HG03045 (cell line): ENCODE measurements around the gene KDM8.
"Not testable (repeated sequence)": the region's sequence is repeated elsewhere in the genome, so short reads cannot be mapped to it uniquely, and the experiment has no call there.

ENCODE experiments used
- ATAC-seq: cut with Tn5 transposase; IDR thresholded peaks from one replicate; pipeline ENCODE4 v1.9.1; 2021; ENCODE audit warnings: mild to moderate bottlenecking, moderate library complexity; ENCODE audit not compliant: unreplicated experiment

KDM8 gene

DNA sequence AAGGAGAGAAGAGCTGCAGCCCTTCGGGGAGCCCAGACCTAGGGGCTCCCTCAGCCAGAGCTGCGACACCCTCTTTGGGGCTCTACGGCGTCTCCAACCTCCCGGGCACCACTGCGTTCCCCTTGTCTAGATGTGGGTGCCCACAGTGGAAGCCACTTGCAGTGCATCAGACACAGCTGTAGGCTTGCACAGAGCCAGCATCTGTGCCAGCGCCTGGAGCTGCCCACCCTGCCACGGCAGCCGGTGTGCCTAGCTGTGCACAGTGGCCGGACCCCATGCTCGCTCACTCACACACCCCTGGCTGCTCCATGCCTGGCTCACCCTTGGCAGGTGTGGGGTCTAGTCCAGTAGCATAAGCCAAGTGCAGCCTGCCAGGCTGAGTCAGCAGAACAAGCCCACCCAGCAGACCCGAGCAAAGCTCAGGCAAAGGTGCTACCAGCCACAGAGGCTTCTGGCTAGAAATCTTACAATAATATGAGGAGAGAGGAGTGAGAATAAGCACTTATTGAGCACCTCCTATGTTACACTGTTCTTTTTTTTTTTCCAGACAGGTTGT lies 12.9 kb upstream of the KDM8 start:
- no peak for ATAC-seq

DNA sequence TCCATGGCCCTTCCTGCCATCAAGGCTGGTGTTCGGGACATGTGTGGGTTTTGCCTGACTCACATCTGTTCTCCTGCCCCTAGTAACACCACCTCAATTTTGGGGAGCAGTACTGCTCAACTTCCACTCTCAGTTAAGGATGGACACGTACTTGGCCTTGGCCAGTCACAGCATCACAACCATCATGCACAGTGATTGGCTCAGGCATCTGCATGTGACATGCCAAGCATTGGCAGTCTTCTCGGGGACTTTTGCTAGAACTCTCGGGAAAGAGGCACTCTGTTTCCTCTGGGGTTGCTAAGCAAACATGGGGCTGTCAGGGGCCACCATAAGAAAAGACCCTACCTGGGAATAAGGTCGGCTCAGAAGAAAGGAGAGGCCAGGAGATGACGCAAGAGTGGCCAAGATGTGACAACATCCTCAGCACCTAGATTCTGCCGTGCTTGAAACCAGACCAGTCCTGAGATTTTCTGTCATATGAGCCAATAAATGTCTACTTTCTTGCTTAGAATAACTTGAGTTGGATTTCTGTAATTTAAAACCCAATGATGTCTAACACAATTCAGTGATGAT lies 11.9 kb upstream of the KDM8 start:
- no peak for ATAC-seq

- no peak for ATAC-seq
These were observed 9.9 kb upstream of the KDM8 start for GRCh38 chr16:27193300-27193990.

DNA sequence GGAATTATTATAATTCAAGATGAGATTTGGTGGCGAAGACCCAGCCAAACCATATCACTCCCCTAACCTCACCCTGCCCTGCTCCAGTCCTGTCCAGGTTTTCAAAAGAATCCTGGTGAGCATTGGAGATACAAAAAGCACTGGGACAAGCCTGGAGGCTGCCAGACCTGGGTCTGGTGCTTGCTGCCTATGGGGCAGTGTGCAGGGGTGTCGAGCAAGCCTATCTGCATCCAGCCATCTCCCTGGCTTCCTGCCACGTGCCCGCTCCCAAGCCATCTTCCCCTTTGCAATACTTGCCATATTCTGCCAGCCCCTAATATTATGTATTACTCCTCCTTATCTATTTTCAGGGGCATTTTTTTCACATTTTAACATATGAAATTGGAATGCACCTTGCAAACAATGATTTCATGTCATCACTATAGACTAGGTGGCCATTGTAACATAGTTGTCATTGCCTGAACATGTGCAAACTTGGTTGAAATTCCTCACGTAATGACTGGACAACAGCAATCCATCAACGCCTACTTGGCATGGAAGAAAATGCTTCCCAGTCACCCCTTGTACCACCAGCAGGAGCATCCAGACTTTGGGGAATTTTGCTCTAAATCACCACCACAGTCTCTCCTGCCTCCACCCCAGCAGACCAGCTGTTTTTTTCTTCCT lies 8.1 kb upstream of the KDM8 start:
- no peak for ATAC-seq

- no peak for ATAC-seq
These were observed 7.3 kb upstream of the KDM8 start for GRCh38 chr16:27195941-27196595.

GRCh38 chr16:27197004-27197403 lies 6.3 kb upstream of the KDM8 start:
- no peak for ATAC-seq

GRCh38 chr16:27198451-27199234 lies 4.7 kb upstream of the KDM8 start:
- ATAC-seq: no peak

GRCh38 chr16:27199235-27199586 lies 4.1 kb upstream of the KDM8 start:
- no peak for ATAC-seq

GRCh38 chr16:27199736-27200135 lies 3.6 kb upstream of the KDM8 start:
- no peak for ATAC-seq

DNA sequence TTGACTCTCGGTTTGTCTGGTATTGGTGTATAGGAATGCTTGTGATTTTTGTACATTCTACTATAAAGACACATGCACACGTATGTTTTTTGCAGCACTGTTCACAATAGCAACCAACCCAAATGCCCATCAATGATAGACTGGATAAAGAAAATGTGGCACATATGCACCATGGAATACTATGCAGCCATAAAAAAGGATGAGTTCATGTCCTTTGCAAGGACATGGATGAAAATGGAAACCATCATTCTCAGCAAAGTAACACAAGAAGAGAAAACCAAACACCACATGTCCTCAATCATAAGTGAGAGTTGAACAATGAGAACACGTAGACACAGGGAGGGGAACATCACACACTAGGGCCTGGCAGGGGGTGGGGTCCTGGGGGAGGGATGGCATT lies 2.4 kb upstream of the KDM8 start:
- not testable (repeated sequence) for ATAC-seq

DNA sequence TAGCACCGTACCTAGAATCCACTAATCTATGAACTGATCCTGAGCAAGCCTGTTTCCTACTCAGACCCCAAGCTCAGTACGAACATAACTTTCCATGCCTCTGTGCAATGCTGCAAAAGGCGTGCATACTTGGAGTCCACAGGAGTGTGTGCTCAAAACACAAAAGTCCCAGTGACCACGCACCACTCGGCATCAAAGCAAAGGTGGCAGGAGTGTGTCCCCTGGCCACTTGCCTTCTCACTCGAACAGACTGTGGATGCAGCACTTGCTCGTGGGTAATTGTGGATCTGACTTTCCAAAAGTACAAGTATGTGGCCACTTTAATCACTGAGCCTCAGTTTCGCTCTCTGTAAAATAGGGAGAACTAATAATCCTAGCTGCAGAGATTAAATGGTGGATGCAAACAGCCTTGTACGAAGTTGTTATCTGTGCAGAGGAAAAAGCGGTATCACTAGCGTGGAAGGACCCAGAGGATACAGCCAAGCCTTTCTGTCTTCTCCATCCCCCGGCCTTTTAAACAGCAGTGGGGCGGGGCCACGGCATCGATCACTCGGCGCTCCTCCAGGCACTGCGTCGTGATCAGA lies 311 bp upstream of the KDM8 start:
- peak; percentile 63 for ATAC-seq

DNA sequence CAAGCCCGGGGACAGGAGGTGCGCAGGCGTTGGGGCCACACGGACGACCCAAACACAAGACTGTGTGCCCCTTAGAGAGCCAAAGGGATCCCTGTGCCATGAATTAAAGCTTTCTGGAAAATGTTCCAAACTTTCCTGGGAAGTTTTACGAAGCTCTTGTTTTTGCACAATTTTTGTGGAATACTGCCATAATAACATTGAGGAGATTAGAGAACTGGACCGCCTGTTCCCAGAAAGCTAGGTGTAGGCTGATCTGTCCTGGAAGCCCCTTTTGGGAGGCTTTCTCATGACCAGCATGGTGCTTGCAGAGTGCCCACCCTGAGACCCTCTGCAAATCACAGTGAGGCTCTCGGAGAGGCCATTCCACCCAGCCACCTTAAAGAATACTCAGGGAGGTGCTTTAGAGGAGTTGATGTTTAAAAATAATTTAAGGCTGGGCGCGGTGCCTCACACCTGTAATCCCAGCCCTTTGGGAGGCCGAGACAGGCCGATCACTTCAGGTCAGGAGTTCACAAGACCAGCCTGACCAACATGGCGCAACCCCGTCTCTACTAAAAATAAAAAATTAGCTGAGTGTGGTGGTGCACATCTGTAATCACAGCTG lies 1.1 kb downstream of the KDM8 start:
- ATAC-seq: no peak

GRCh38 chr16:27205423-27206065 lies 2.2 kb downstream of the KDM8 start:
- no peak for ATAC-seq

DNA sequence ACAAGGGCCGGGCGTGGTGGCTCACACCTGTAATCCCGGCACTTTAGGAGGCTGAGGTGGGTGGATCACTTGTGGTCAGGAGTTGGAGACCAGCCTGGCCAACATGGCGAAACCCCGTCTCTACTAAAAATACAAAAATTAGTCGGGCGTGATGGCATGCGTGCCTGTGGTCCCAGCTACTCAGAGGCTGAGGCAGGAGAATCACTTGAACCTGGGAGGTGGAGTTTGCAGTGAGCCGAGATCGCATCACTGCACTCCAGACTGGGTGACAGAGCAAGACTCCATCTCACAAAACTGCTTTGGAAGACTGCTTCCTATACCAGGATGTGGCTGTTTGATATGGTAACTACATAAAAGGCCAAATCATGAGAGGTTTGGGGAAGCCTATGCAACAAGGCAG lies 3.8 kb downstream of the KDM8 start:
- ATAC-seq: not testable (repeated sequence)

- ATAC-seq: no peak
These were observed 4.9 kb downstream of the KDM8 start for GRCh38 chr16:27208081-27208680.

DNA sequence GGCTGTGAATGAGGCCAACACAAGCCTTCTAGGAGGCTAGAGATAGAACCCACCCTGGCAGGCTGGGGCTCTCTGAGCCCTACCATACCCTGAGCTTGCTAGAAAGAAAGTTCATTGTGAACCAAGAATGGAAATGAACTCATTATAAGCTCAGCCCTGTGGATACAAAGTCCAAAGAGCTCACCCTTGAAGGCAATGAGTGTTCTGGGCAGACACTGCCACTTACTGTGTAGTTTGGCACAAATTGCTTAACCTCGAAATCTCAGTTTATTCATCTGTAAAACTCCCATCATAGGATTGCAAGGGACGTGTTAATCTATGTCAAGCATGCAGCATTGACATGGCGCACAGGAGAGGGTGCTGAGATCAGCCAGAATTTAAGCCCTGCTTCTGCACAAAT lies 5.5 kb downstream of the KDM8 start:
- ATAC-seq: no peak

DNA sequence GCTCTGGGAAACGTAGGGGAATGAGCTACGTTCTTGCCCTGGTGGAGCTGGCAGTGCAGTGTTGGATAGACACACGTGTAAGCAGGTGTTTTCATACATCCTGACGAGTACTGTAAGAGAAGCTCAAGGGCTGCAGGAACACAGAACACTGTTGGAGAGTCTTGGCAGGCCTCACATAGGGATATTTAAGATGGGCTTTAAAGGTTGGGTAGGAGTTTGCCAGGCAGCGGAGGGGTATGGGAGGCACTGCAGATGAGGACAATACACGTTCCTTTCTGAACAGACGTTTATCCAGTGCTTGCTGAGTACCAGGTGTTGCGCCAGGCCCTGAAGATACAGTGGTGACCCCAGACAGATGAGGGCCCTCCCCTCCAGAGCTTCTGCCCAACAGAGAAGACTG lies 6.3 kb downstream of the KDM8 start:
- no peak for ATAC-seq

DNA sequence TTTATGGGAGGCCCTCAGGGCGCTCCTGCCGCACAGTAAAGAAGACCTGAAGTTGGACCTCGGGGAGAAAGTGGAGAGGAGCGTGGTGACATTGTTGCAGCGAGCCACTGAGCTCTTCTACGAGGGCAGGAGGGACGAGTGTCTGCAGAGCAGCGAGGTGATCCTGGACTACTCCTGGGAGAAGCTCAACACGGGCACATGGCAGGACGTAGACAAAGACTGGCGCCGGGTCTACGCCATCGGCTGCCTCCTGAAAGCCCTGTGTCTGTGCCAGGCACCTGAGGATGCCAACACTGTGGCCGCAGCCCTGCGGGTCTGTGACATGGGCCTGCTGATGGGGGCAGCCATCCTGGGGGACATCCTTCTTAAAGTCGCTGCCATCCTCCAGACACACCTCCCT lies 6.8 kb downstream of the KDM8 start:
- no peak for ATAC-seq

DNA sequence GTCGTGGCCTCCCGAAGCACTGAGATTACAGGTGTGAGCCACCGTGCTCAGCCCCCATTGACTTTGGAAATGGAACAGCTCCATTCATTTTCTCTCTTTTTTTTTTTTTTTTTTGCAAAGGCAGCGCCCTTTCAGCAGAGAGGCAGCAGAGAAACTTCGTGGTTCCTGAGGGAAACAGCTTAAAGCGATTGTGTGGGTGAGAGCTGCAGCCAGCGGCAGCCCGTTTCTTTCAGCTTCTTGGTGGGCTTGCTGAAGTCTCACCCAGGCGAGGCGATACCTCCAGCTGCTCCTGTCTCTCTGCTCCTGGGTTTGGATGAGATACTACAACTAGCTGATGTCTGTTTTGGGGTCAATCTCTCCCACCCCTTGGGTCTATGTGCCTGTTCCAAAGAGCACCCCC lies 7.7 kb downstream of the KDM8 start:
- ATAC-seq: no peak
